ENCODE results near the gene STAT3.
A peak's percentile ranks its signal among the peaks of the same experiment; 100 is the strongest.
"Not testable (repeated sequence)": the region's sequence is repeated elsewhere in the genome, so short reads cannot be mapped to it uniquely, and the experiment has no call there.

The STAT3 gene

DNA sequence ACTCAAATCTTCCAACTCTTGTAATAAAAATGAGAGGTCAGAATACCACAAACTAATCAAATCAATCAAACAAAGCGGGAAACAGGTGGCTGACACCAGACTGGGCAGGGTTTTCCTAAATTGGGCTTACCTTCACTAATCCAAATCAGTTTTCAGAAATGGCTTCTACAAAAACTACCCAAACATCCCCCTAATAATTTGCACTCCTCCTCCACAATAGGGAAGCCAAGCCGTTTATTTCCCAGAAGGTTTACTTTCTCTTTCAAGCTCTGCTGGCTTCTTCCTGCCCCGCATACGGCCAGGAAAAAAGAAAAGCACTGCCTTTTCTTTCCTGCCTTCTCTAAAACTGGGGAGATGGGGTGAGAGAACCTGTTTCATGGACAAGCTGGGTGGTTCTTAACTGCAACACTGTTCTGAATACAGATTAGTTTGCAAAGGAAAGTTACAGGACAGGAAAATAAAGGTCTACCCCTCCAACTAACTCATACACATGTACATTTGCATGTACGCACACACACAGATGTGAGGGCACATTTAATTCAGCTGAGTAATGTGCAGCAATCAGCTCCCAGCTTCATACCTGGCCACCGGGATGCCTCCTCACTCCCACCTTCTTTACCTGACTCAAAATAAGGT lies 9.2 kb downstream of the STAT3 start:
- H3K4me3 Mint-ChIP-seq, result peak overlapping the region; percentile 75
- DNase-seq, result no peak
- H3K4me1 Mint-ChIP-seq, result peaks cover 72% of the 10 kb centered on the region

DNA sequence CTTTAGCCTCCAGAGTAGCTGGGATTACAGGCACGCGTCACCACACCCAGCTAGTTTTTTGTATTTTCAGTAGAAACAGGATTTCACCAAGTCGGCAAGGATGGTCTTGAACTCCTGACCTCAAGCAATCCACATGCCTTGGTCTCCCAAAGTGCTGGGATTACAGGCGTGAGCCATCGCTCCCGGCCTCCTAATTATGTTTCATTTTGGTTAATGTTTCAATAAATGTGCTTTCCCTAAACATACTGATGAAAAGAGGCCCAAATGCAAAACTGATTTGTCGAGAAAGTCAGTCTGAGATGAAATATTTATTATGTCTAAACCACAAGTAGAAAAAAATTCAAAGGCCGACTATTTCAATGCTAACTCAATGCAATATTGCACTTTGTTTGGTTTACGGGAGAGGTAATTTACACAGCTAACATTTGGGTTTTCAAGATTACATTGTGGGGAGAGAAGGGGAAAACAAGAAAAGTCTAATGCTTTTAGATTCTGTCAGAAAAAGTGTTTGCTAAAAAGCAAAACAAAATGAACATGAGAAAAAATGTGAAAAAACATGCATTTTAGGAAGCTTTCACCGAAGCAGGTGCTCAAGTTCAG lies 9.8 kb downstream of the STAT3 start:
- H3K4me3 Mint-ChIP-seq, result peak overlapping the region; percentile 75
- peaks cover 32% of the 10 kb centered on the region for H3K36me3 Mint-ChIP-seq (ENCODE audit: low read depth)
- peak overlapping the region; percentile 92 for H3K27ac Mint-ChIP-seq
- DNase-seq (no peak), ATAC-seq (no peak)
- H3K9me3 Mint-ChIP-seq, result no peaks in the 10 kb centered on the region
- peaks cover 72% of the 10 kb centered on the region for H3K4me1 Mint-ChIP-seq
- no peaks in the 10 kb centered on the region for H3K27me3 Mint-ChIP-seq

More for the DNA sequence above, 9.2 kb downstream of the STAT3 start:
- ATAC-seq, result peak; percentile 66
- peaks cover 30% of the 10 kb centered on the region for H3K36me3 Mint-ChIP-seq (ENCODE audit: low read depth)
- H3K27ac Mint-ChIP-seq, result peak overlapping the region; percentile 92
- no peaks in the 10 kb centered on the region for H3K27me3 Mint-ChIP-seq
- H3K9me3 Mint-ChIP-seq, result no peaks in the 10 kb centered on the region

GRCh38 chr17:42373896-42374295 lies 14.3 kb downstream of the STAT3 start:
- no peak for ATAC-seq
- H3K9me3 Mint-ChIP-seq, result no peaks in the 10 kb centered on the region
- H3K4me3 Mint-ChIP-seq, result no peak overlapping the region
- H3K4me1 Mint-ChIP-seq, result peaks cover 66% of the 10 kb centered on the region
- H3K27me3 Mint-ChIP-seq, result no peaks in the 10 kb centered on the region
- peaks cover 30% of the 10 kb centered on the region for H3K36me3 Mint-ChIP-seq (ENCODE audit: low read depth)
- H3K27ac Mint-ChIP-seq, result peak overlapping the region; percentile 22
- no peak for DNase-seq

DNA sequence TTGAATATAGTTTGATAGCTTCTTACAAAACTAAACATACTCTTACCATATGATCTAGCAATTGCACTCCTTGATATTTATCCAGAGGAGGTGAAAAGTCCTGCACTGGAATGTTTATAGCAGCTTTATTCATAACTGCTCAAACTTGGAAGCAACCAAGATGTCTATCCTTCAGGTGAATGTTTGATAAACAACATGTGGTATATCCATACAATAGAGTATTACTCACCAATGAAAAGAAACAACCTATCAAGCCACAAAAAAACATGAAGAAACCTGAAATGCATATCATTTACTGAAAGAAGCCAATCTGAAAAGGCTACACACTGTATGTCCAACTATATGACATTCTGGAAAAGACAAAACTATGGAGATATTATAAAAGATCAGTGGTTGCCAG lies 16.1 kb downstream of the STAT3 start:
- Mint-ChIP-seq H3K27me3 (no peaks in the 10 kb centered on the region), H3K4me1 (peaks cover 65% of the 10 kb centered on the region), H3K27ac (no peak overlapping the region), H3K4me3 (no peak overlapping the region), H3K9me3 (no peaks in the 10 kb centered on the region), H3K36me3 (ENCODE audit: low read depth) (peaks cover 22% of the 10 kb centered on the region)
- DNase-seq, result no peak
- no peak for ATAC-seq

- not testable (repeated sequence) for H3K9me3 Mint-ChIP-seq, H3K27me3 Mint-ChIP-seq, DNase-seq, ATAC-seq, H3K4me3 Mint-ChIP-seq, H3K27ac Mint-ChIP-seq
- H3K36me3 Mint-ChIP-seq (ENCODE audit: low read depth), result peaks cover 34% of the 10 kb centered on the region
- H3K4me1 Mint-ChIP-seq, result peaks cover 70% of the 10 kb centered on the region
Observed at GRCh38 chr17:42368797-42369561, 19.3 kb downstream of the STAT3 start.

DNA sequence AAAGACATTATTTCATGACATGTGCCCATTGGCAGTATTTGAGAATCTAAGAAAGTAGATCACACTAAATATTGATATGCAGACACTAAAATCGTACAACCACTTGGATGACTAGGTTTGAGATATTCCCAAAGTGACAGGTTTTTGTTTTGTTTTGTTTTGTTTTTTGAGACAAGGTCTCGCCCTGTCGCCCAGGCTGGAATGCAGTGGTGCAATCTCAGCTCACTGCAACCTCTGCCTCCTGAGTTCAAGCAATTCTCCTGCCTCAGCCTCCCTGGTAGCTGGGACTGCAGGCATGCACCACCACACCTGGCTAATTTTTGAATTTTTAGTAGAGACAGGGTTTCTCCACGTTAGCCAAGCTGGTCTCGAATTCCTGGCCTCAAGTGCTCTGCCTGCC lies 19.9 kb downstream of the STAT3 start:
- H3K36me3 Mint-ChIP-seq (ENCODE audit: low read depth), result peaks cover 35% of the 10 kb centered on the region
- not testable (repeated sequence) for H3K27ac Mint-ChIP-seq, H3K9me3 Mint-ChIP-seq, ATAC-seq, H3K4me3 Mint-ChIP-seq, DNase-seq, H3K27me3 Mint-ChIP-seq
- peaks cover 74% of the 10 kb centered on the region for H3K4me1 Mint-ChIP-seq

DNA sequence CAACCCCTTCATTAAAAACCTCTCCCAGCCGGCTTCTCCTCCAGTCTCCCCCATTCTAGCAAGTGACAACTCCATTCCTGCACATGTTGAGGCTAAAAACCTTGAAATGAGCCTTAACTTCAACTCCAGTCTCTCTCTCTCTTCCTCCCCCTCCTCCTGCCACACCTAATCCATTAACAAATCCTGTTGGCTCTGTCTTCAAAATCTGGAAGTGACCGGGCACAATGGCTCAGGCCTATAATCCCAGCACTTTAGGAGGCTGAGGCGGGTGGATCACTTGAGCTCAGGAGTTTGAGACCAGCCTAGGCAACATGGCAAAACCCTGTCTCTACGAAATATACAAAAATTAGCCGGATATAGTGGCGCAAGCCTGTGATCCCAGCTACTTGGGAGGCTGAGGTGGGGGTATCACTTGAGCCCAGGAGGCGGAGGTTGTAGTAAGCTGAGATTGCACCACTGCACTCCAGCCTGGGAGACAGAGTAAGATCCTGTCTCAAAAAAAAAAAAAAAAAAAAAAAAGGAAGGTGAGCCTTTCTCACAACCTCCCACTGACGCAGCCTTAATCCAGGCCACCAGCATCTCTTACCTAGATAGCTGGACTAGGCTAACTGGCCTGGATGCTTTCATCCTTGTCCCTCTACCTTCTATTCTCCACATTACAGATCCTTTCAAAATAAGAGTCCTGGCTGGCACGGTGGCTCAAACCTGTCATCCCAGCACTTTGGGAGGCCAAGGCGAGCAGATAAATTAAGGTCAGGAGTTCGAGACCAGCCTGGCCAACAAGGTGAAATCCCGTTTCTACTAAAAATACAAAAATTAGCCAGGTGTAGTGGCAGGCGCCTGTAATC lies 21.8 kb downstream of the STAT3 start:
- not testable (repeated sequence) for ATAC-seq, H3K9me3 Mint-ChIP-seq, DNase-seq, H3K27me3 Mint-ChIP-seq, H3K4me3 Mint-ChIP-seq
- Mint-ChIP-seq H3K4me1 (peaks cover 89% of the 10 kb centered on the region), H3K27ac (peak overlapping the region; percentile 24), H3K36me3 (ENCODE audit: low read depth) (peaks cover 38% of the 10 kb centered on the region)

GRCh38 chr17:42365136-42365535 lies 23.1 kb downstream of the STAT3 start:
- H3K27ac Mint-ChIP-seq, result peak overlapping the region; percentile 89
- peaks cover 91% of the 10 kb centered on the region for H3K4me1 Mint-ChIP-seq
- ATAC-seq (peak; percentile 33), DNase-seq (peak; percentile 44)
- H3K9me3 Mint-ChIP-seq, result peaks cover 3% of the 10 kb centered on the region
- H3K4me3 Mint-ChIP-seq, result peak overlapping the region; percentile 55
- H3K36me3 Mint-ChIP-seq (ENCODE audit: low read depth), result peaks cover 37% of the 10 kb centered on the region
- H3K27me3 Mint-ChIP-seq, result no peaks in the 10 kb centered on the region

DNA sequence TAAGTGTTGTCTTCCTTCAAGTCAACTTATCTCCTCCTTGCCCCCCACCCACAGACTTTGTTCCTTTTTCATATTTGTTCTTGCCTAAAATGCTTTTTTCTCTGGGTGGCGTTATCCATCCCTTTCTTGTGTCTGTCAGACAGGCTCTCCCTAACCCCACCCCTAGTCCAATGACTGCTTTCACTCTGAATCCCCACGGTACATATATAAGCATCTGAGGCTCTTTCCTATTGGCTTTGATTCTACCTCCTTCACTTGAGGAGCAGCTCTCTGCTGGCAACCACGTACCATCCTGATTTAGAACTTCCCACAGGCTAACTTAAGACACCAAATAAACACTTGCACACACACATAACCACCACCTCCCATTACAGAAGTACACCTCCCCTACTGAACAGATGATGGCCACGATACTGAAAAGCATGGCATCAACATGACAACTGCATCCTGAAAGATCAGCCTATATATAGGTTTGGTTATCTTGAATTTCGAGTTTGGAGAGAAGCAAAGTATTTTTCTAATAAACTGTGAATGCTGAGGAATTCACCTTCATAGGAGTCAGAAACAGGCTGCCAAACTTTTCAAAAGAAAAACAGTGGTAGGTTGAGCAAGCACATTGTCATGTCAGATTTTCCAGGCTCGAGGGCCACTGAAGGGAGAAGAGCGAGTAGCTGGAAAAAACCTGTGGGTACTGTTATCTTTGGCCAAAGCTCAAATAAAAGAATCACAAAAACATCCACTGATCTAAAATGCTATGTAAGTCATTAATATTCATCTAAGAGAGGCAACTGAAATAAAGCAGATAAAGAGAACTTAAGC lies 24.3 kb downstream of the STAT3 start:
- Mint-ChIP-seq H3K4me3 (peak overlapping the region; percentile 56), H3K27me3 (no peaks in the 10 kb centered on the region), H3K4me1 (peaks cover 86% of the 10 kb centered on the region), H3K9me3 (peaks cover 3% of the 10 kb centered on the region), H3K27ac (peak overlapping the region; percentile 89), H3K36me3 (ENCODE audit: low read depth) (peaks cover 41% of the 10 kb centered on the region)
- DNase-seq (peak; percentile 34), ATAC-seq (peak; percentile 51)

DNA sequence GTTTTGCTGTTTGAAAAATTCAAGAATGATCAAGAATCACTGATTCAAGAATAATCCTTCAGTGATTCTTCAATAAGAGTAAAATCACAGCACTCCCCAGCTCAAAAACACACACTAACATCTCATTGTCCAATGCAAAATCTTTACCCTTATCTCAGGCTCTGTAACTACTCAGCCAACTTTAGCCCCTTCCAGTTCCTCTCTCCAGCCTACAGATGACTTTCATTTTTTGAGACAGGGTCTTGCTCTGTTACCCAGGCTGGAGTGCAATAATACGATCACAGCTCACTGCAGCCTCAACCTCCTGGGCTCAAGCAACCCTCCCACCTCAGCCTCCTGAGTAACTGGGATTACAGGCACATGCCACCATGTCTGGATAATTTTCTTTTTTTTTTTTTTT lies 25.0 kb downstream of the STAT3 start:
- Mint-ChIP-seq H3K4me1 (peaks cover 85% of the 10 kb centered on the region), H3K4me3 (peak overlapping the region; percentile 22), H3K36me3 (ENCODE audit: low read depth) (peaks cover 38% of the 10 kb centered on the region), H3K9me3 (peaks cover 3% of the 10 kb centered on the region), H3K27me3 (no peaks in the 10 kb centered on the region), H3K27ac (peak overlapping the region; percentile 89)
- ATAC-seq (no peak), DNase-seq (no peak)

GRCh38 chr17:42362245-42362961 lies 25.8 kb downstream of the STAT3 start:
- peak; percentile 35 for ATAC-seq
- H3K4me1 Mint-ChIP-seq, result peaks cover 83% of the 10 kb centered on the region
- H3K9me3 Mint-ChIP-seq, result peaks cover 3% of the 10 kb centered on the region
- no peak for DNase-seq
- H3K4me3 Mint-ChIP-seq, result peak overlapping the region; percentile 50
- peak overlapping the region; percentile 89 for H3K27ac Mint-ChIP-seq
- peaks cover 38% of the 10 kb centered on the region for H3K36me3 Mint-ChIP-seq (ENCODE audit: low read depth)
- H3K27me3 Mint-ChIP-seq, result no peaks in the 10 kb centered on the region

DNA sequence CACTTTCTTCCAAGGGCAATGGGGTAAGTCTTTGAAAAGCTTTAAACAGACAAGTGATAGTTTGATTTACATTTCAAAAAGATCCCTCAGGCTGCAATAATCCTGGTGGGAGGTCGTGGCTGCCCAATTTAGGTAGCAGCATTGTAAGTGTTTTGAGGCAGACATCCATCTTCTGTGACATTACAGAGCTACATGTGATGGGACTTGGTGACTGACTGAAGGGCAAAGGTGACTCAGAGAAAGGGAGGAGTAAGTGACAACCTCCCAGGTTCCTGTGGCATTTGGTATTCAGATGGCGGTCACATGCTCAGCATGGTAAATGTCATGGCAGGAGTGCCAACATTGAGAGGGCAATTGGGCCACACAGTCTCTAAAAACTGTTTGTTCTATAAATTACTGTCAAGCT lies 26.5 kb downstream of the STAT3 start:
- ATAC-seq, result peak; percentile 91
- Mint-ChIP-seq H3K27ac (peak overlapping the region; percentile 89), H3K27me3 (no peaks in the 10 kb centered on the region), H3K9me3 (peaks cover 3% of the 10 kb centered on the region), H3K36me3 (ENCODE audit: low read depth) (peaks cover 41% of the 10 kb centered on the region), H3K4me3 (peak overlapping the region; percentile 50), H3K4me1 (peaks cover 81% of the 10 kb centered on the region)
- DNase-seq, result peak; percentile 56

DNA sequence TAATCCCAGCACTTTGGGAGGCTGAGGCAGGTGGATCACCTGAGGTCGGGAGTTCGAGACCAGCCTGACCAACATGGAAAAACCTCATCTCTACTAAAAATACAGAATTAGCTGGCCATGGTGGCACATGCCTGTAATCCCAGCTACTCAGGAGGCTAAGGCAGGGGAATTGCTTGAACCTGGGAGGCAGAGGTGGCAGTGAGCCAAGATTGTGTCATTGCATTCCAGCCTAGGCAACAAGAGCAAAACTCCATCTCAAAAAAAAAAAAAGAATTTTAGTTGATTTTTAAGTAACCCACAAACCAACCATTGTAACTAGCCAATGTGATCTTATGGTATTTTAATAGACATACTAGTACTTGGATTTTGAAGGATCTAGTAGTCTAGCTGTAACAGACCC lies 27.9 kb downstream of the STAT3 start:
- not testable (repeated sequence) for H3K4me3 Mint-ChIP-seq, H3K27me3 Mint-ChIP-seq, DNase-seq, H3K9me3 Mint-ChIP-seq, ATAC-seq
- peaks cover 39% of the 10 kb centered on the region for H3K36me3 Mint-ChIP-seq (ENCODE audit: low read depth)
- peaks cover 81% of the 10 kb centered on the region for H3K4me1 Mint-ChIP-seq
- H3K27ac Mint-ChIP-seq, result peak overlapping the region; percentile 71

All from activated naive CD8-positive, alpha-beta T cell treated with anti-CD3 and anti-CD28 coated beads, Interleukin-2, amount 50 U/mL, for 24 hours (primary cell).